H1 (cell line): ENCODE results near the gene NPAT. TPM values are rescaled to one million over a fixed set of nuclear protein-coding genes. Genes with fewer than 3 reads are reported as not detected.

Experiments used
- CTCF ChIA-PET: fragments of 300-600 bp; sonication (Branson Sonifier 250); formaldehyde crosslinking; loops from one replicate; lab custom pipeline; 2021; ENCODE audit not compliant: partially characterized antibody; lab: Charles Lee
- POLR2A ChIA-PET: fragments of 300-600 bp; sonication (Branson Sonifier 250); formaldehyde crosslinking; loops from one replicate; lab custom pipeline; 2021; ENCODE audit warnings: inconsistent platforms; ENCODE audit not compliant: partially characterized antibody; lab: Charles Lee
- DNase-seq, 2 experiments: peaks; one replicate each; pipeline versions ENCODE4 v3.0.0 to v3.0.0-alpha.2; 2010 to 2022; ENCODE audit warnings: low spot score in 2 of 2, low read depth in 1 of 2, mixed read lengths in 1 of 2
- FAIRE-seq: peaks from 2 replicates; lab custom pipeline; 2011; peaks lifted over from hg19 to GRCh38; lab: Jason Lieb, UNC
- H2AFZ ChIP-seq: 2 replicates; pipeline ENCODE4 v1.8.1; 2012; ENCODE audit warnings: low read length, inconsistent platforms
- H2AK5ac ChIP-seq: 2 replicates; pipeline ENCODE4 v1.6.1; 2013; ENCODE audit warnings: low read depth, low read length
- H2BK120ac ChIP-seq: replicated peaks from 2 replicates; pipeline ENCODE3; 2013; ENCODE audit warnings: low read depth, low read length, inconsistent platforms
- H2BK12ac ChIP-seq: 2 replicates; pipeline ENCODE4 v1.6.1; 2013; ENCODE audit warnings: low read depth, low read length
- H2BK15ac ChIP-seq: 2 replicates; pipeline ENCODE4 v1.6.1; 2013; ENCODE audit warnings: low read length
- H2BK20ac ChIP-seq: 2 replicates; pipeline ENCODE4 v1.6.1; 2013; ENCODE audit warnings: low read length
- H2BK5ac ChIP-seq: 2 replicates; pipeline ENCODE4 v1.6.1; 2013; ENCODE audit warnings: low read depth, low read length
- H3K14ac ChIP-seq: 2 replicates; pipeline ENCODE4 v1.6.1; 2013; ENCODE audit warnings: inconsistent platforms; ENCODE audit not compliant: insufficient read length
- H3K18ac ChIP-seq: 2 replicates; pipeline ENCODE4 v1.6.1; 2013; ENCODE audit warnings: low read length; ENCODE audit errors: extremely low read depth
- H3K23ac ChIP-seq: 2 replicates; pipeline ENCODE4 v1.6.1; 2013; ENCODE audit warnings: inconsistent platforms; ENCODE audit not compliant: insufficient read length
- H3K23me2 ChIP-seq: 2 replicates; pipeline ENCODE4 v1.6.1; 2013; ENCODE audit warnings: low read depth, low read length
- H3K27ac ChIP-seq: 2 replicates; pipeline ENCODE4 v1.6.1; 2011; ENCODE audit warnings: low read depth, low read length, inconsistent platforms
- H3K27me3 ChIP-seq, 4 experiments: replicated peaks in 1 of 4; 1 replicate in 1 of 4; 2 replicates in 3 of 4; pipeline versions ENCODE4 v1.6.1 to v1.8.1; 2011 to 2013; ENCODE audit warnings: low read length in 3 of 4, mild to moderate bottlenecking in 3 of 4, inconsistent platforms in 2 of 4, mixed read lengths in 2 of 4, moderate library complexity in 1 of 4; ENCODE audit not compliant: control insufficient read depth in 3 of 4, insufficient read depth in 3 of 4; ENCODE audit errors: extremely low read depth in 1 of 4
- H3K36me3 ChIP-seq, 4 experiments: 2 replicates each; pipeline versions ENCODE4 v1.6.1 to v1.8.1; 2011 to 2013; ENCODE audit warnings: mild to moderate bottlenecking in 4 of 4, low read length in 3 of 4, moderate library complexity in 2 of 4, control low read depth in 1 of 4, inconsistent platforms in 1 of 4; ENCODE audit not compliant: insufficient read depth in 4 of 4, control insufficient read depth in 2 of 4
- H3K4ac ChIP-seq: replicated peaks from 2 replicates; pipeline ENCODE3; 2013; ENCODE audit warnings: low read length, low read depth, mixed read lengths, inconsistent platforms; ENCODE audit not compliant: insufficient read length
- H3K4me1 ChIP-seq, 4 experiments: replicated peaks in 1 of 4; 1 replicate in 1 of 4; 2 replicates in 3 of 4; pipeline versions ENCODE4 v1.6.1 to v1.8.1; 2011 to 2013; ENCODE audit warnings: low read length in 3 of 4, inconsistent platforms in 2 of 4, mixed read lengths in 1 of 4; ENCODE audit not compliant: insufficient read depth in 4 of 4, control insufficient read depth in 3 of 4
- H3K4me2 ChIP-seq, 2 experiments: 2 replicates each; pipeline versions ENCODE4 v1.6.1 to v1.8.1; 2011 to 2013; ENCODE audit warnings: low read depth in 2 of 2, low read length in 2 of 2, control low read depth in 1 of 2, inconsistent platforms in 1 of 2, mild to moderate bottlenecking in 1 of 2; ENCODE audit not compliant: insufficient read depth in 1 of 2
- H3K4me3 ChIP-seq, 4 experiments: fragments of 200-600, 300-600 bp in 1 of 4; sonication (generic), shearing (Covaris generic), sonication (Bioruptor Twin) in 1 of 4; 2 replicates each; pipeline versions ENCODE4 v1.5.1 to v1.8.1; 2011 to 2016; ENCODE audit warnings: low read length in 4 of 4, low read depth in 3 of 4, control low read depth in 2 of 4, inconsistent platforms in 2 of 4, mild to moderate bottlenecking in 2 of 4, mixed read lengths in 1 of 4, moderate library complexity in 1 of 4; ENCODE audit not compliant: insufficient read depth in 2 of 4; ENCODE audit errors: extremely low read depth in 1 of 4
- H3K56ac ChIP-seq: replicated peaks from 2 replicates; pipeline ENCODE3; 2013; ENCODE audit warnings: low read depth, mild to moderate bottlenecking, mixed read lengths, low read length, inconsistent platforms; ENCODE audit not compliant: insufficient read length
- H3K79me1 ChIP-seq: 2 replicates; pipeline ENCODE4 v1.6.1; 2013; ENCODE audit warnings: low read depth, low read length, control low read depth
- H3K79me2 ChIP-seq, 2 experiments: 2 replicates each; pipeline versions ENCODE4 v1.6.1 to v1.8.1; 2012 to 2013; ENCODE audit warnings: low read length in 2 of 2, mild to moderate bottlenecking in 2 of 2, inconsistent platforms in 1 of 2; ENCODE audit not compliant: insufficient read depth in 2 of 2, control insufficient read depth in 1 of 2
- H3K9ac ChIP-seq, 4 experiments: replicated peaks in 1 of 4; 1 replicate in 1 of 4; 2 replicates in 3 of 4; pipeline versions ENCODE4 v1.6.1 to v1.8.1; 2011 to 2013; ENCODE audit warnings: low read depth in 3 of 4, low read length in 3 of 4, control low read depth in 2 of 4, mild to moderate bottlenecking in 2 of 4, moderate library complexity in 2 of 4, inconsistent platforms in 1 of 4; ENCODE audit errors: extremely low read depth in 1 of 4
- H3K9me3 ChIP-seq, 2 experiments: 2 replicates each; pipeline versions ENCODE4 v1.6.1 to v1.8.1; 2012 to 2013; ENCODE audit warnings: mild to moderate bottlenecking in 2 of 2, moderate library complexity in 2 of 2, control low read depth in 1 of 2, inconsistent platforms in 1 of 2, low read depth in 1 of 2, low read length in 1 of 2, mixed read lengths in 1 of 2; ENCODE audit not compliant: insufficient read depth in 2 of 2
- H4K20me1 ChIP-seq, 2 experiments: replicated peaks in 1 of 2; 2 replicates each; pipeline versions ENCODE3 to v1.8.1; 2011 to 2013; ENCODE audit warnings: inconsistent platforms in 2 of 2, low read length in 2 of 2, mild to moderate bottlenecking in 1 of 2; ENCODE audit not compliant: insufficient read depth in 2 of 2, control insufficient read depth in 1 of 2
- H4K5ac ChIP-seq: 2 replicates; pipeline ENCODE4 v1.6.1; 2013; ENCODE audit warnings: low read length, low read depth, mixed read lengths, inconsistent platforms; ENCODE audit not compliant: insufficient read length
- H4K8ac ChIP-seq: 2 replicates; pipeline ENCODE4 v1.8.0; 2013; ENCODE audit warnings: mild to moderate bottlenecking, moderate library complexity, low read length, inconsistent platforms; ENCODE audit not compliant: insufficient read depth; ENCODE audit errors: extremely low read depth
- H4K91ac ChIP-seq: replicated peaks from 2 replicates; pipeline ENCODE3; 2013; ENCODE audit warnings: low read length, mixed read lengths, inconsistent platforms; ENCODE audit not compliant: insufficient read length
- BRCA1 ChIP-seq: IDR thresholded peaks from 2 replicates; pipeline ENCODE4 v1.6.1; 2012; ENCODE audit warnings: low read depth, low read length, improper control_type of control experiment
- NRF1 ChIP-seq: IDR thresholded peaks from 2 replicates; pipeline ENCODE4 v1.6.1; 2011; ENCODE audit warnings: mild to moderate bottlenecking, low read depth, low read length, improper control_type of control experiment
- RNF2 ChIP-seq: fragments of 200-900, 300-1000 bp; sonication (generic); IDR thresholded peaks from 2 replicates; pipeline ENCODE4 v1.7.1; 2016; ENCODE audit warnings: borderline replicate concordance, low read depth, mild to moderate bottlenecking, antibody characterized with exemption, low read length; ENCODE audit not compliant: poor library complexity, severe bottlenecking; ENCODE audit errors: missing control alignments
- SP2 ChIP-seq: IDR thresholded peaks from 2 replicates; pipeline ENCODE4 v1.6.1; 2012; ENCODE audit warnings: mild to moderate bottlenecking, low read length, inconsistent platforms
- WGBS, 2 experiments: shearing (Covaris generic) in 1 of 2; methylation state at CpG; one replicate each; pipeline versions ENCODE4 v1.1.6 to v1.1.7; 2013 to 2015; ENCODE audit warnings: low lambda C conversion rate in 2 of 2, mixed read lengths in 2 of 2, inconsistent platforms in 1 of 2, low coverage in 1 of 2, missing lambda C conversion rate in 1 of 2; ENCODE audit not compliant: insufficient replicate concordance in 2 of 2, insufficient coverage in 1 of 2, insufficient read length in 1 of 2; ENCODE audit errors: extremely low coverage in 1 of 2, missing lambda C conversion rate in 1 of 2; 5-methylcytosine and 5-hydroxymethylcytosine counted together
- polyA plus RNA-seq, 7 experiments: library from polyadenylated mRNA; depleted of rRNA in 3 of 7; stranded (reverse) in 5 of 7; unstranded in 2 of 7; fragments of >200 nt in 5 of 7; fragments of 200-250 nt in 2 of 7; gene quantifications; 1 replicate in 5 of 7; 2 replicates in 1 of 7; 4 replicates in 1 of 7; pipeline versions ENCODE4 v1.2.1 to v1.2.3, GENCODE V29; 2011 to 2013; ENCODE audit warnings: missing spikeins in 2 of 7, mixed read lengths in 2 of 7
- total RNA-seq: library from RNA; stranded (reverse); fragmentation: NEBNext Ultra II Directional; extraction: Animal tissue kit (Norgen Biotek cat#: 25700); gene quantifications from 2 replicates; pipeline ENCODE4 v1.2.1, GENCODE V29; 2021

NPAT gene
- total and polyA plus RNA-seq, 2 of the 8 experiments (the other 6 are each of a cell fraction or from before 2014, with no cell fraction given): 4.6 to 23.4 TPM

DNA sequence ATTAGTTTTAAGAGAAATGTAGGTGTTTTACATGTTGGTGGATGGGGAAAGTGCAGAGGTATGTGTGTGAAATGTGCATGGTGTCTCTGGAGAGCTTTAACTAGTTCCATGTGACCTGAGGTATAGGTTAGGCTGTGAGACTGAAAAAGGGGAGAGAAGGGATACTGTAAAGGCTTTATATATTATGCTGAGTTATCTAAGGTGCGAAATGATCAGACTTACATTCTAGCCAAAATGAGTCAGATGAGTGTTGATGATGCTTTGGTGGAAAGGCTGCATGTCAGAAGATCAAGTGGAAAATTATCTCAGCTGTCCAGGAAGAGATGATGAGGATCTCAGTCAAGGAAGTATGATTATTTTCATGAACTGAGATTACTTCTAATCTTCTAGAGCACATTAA, 85.2 kb downstream of the NPAT start:
- FAIRE-seq (no peak), DNase-seq (no peak)
- ChIA-PET POLR2A (interaction anchor here (0.6 to 1.5 kb wide), 4 partner anchors 9 to 361 kb away, joined by 3 to 5 read pairs (median 4); partner anchors contain the start of gene POGLUT3), CTCF (interaction anchor here (1.0 to 14.3 kb wide), 7 partner anchors 9 to 214 kb away, joined by 3 to 90 read pairs (median 3); partner anchors contain the start of gene ACAT1)
- H4K5ac ChIP-seq: no peak overlapping the region
- TF ChIP-seq NRF1 (no peak), SP2 (no peak), BRCA1 (no peak), RNF2 (no peak)
- no peaks in the 10 kb centered on the region for H3K4me1 ChIP-seq
- no peaks in the 10 kb centered on the region for H3K9me3 ChIP-seq
- H3K4me3 ChIP-seq: no peak overlapping the region
- H2BK15ac ChIP-seq: no peak overlapping the region
- no peak overlapping the region for H3K27ac ChIP-seq
- H4K20me1 ChIP-seq: no peaks in the 10 kb centered on the region
- no peak overlapping the region for H2BK5ac ChIP-seq
- H2BK120ac ChIP-seq: no peak overlapping the region
- no peak overlapping the region for H3K18ac ChIP-seq
- H3K56ac ChIP-seq: no peak overlapping the region
- H3K23me2 ChIP-seq: no peaks in the 10 kb centered on the region
- peaks cover 0 to 14% (median 0%) of the 10 kb centered on the region in 4 experiments; a peak in 3 of 8 replicates for H3K36me3 ChIP-seq
- H3K79me2 ChIP-seq: no peaks in the 10 kb centered on the region
- no peak overlapping the region for H4K91ac ChIP-seq
- no peaks in the 10 kb centered on the region for H3K27me3 ChIP-seq
- no peak overlapping the region for H2AK5ac ChIP-seq
- H2AFZ ChIP-seq: no peak overlapping the region
- no peak overlapping the region for H2BK12ac ChIP-seq
- no peak overlapping the region for H3K4me2 ChIP-seq
- 100% methylated on average over 1 of the region's 1 CpG; no CpG with 5 or more reads in 1 of the 2 experiments for WGBS, 2 experiments
- H2BK20ac ChIP-seq: no peak overlapping the region
- no peak overlapping the region for H4K8ac ChIP-seq
- no peak overlapping the region for H3K23ac ChIP-seq
- no peaks in the 10 kb centered on the region for H3K79me1 ChIP-seq
- no peak overlapping the region for H3K4ac ChIP-seq
- no peak overlapping the region for H3K14ac ChIP-seq
- no peak overlapping the region for H3K9ac ChIP-seq
